ENCODE data around the gene PLCL1. TPM values are rescaled to one million over a fixed set of nuclear protein-coding genes. Genes with fewer than 3 reads are reported as not detected.

The PLCL1 gene
- total RNA-seq, 4 donors from 2014 or later: 0.34 to 4.2 (median 1.2) TPM

- intact Hi-C loops (cut with DNase I): no loop called here
- no peak for DNase-seq
- Histone ChIP-seq H3K27me3 (no peaks in the 10 kb centered on the region), H3K4me1 (no peaks in the 10 kb centered on the region), H3K4me3 (no peak overlapping the region), H3K36me3 (no peaks in the 10 kb centered on the region), H3K9me3 (no peaks in the 10 kb centered on the region), H3K27ac (no peak overlapping the region)
- TF ChIP-seq POLR2A (IDR thresholded peaks at IDR 0.05): no peak
- no peak for TF ChIP-seq CTCF (IDR thresholded peaks at IDR 0.05)
Observed at GRCh38 chr2:198045227-198045626, 240.8 kb downstream of the PLCL1 start.

GRCh38 chr2:198052741-198053140, 248.3 kb downstream of the PLCL1 start:
- TF ChIP-seq POLR2A (IDR thresholded peaks at IDR 0.05): no peak
- TF ChIP-seq CTCF (IDR thresholded peaks at IDR 0.05): no peak
- Histone ChIP-seq H3K36me3 (no peaks in the 10 kb centered on the region), H3K27me3 (no peaks in the 10 kb centered on the region), H3K4me3 (no peak overlapping the region), H3K4me1 (no peaks in the 10 kb centered on the region), H3K9me3 (no peaks in the 10 kb centered on the region), H3K27ac (no peak overlapping the region)
- intact Hi-C loops (cut with DNase I): no loop called here
- WGBS, 2 donors: 72 to 82% methylated on average over 1 to 2 of the region's 2 CpGs
- DNase-seq: no peak

GRCh38 chr2:198053148-198053547, 248.8 kb downstream of the PLCL1 start:
- no peak for DNase-seq
- intact Hi-C loops (cut with DNase I): no loop called here
- Histone ChIP-seq H3K36me3 (no peaks in the 10 kb centered on the region), H3K4me1 (no peaks in the 10 kb centered on the region), H3K27ac (no peak overlapping the region), H3K4me3 (no peak overlapping the region), H3K27me3 (no peaks in the 10 kb centered on the region), H3K9me3 (no peaks in the 10 kb centered on the region)
- 90 to 100% methylated on average over 1 of the region's 1 CpG for WGBS, 2 donors
- TF ChIP-seq POLR2A (IDR thresholded peaks at IDR 0.05) (no peak), CTCF (IDR thresholded peaks at IDR 0.05) (no peak)

- no peak overlapping the region for H3K4me3 ChIP-seq
- H3K4me1 ChIP-seq: no peaks in the 10 kb centered on the region
- DNase-seq: no peak
- H3K36me3 ChIP-seq: no peaks in the 10 kb centered on the region
- no peak overlapping the region for H3K27ac ChIP-seq
- H3K27me3 ChIP-seq: no peaks in the 10 kb centered on the region
- H3K9me3 ChIP-seq: no peaks in the 10 kb centered on the region
- intact Hi-C loops (cut with DNase I): no loop called here
- TF ChIP-seq POLR2A (IDR thresholded peaks at IDR 0.05) (no peak), CTCF (IDR thresholded peaks at IDR 0.05) (no peak)
- 86 to 87% methylated on average over 1 of the region's 1 CpG for WGBS, 2 donors
Observed at GRCh38 chr2:198053776-198054175, 249.4 kb downstream of the PLCL1 start.

GRCh38 chr2:198054299-198054698, 249.9 kb downstream of the PLCL1 start:
- DNase-seq: no peak
- Histone ChIP-seq H3K36me3 (no peaks in the 10 kb centered on the region), H3K27ac (no peak overlapping the region), H3K4me1 (no peaks in the 10 kb centered on the region), H3K27me3 (no peaks in the 10 kb centered on the region), H3K9me3 (no peaks in the 10 kb centered on the region), H3K4me3 (no peak overlapping the region)
- intact Hi-C loops (cut with DNase I): no loop called here
- WGBS, 2 donors: 31 to 43% methylated on average over 1 of the region's 1 CpG
- no peak for TF ChIP-seq POLR2A (IDR thresholded peaks at IDR 0.05)
- TF ChIP-seq CTCF (IDR thresholded peaks at IDR 0.05): peak in 2 of 6 experiments; percentile 33 to 35

All from esophagus squamous epithelium (tissue), 5 donors.